Thoracic aorta (tissue), 2 donors: ENCODE results near the gene UVSSA. TPM values are rescaled to one million over a fixed set of nuclear protein-coding genes. Genes with fewer than 3 reads are reported as not detected.

Experiments
- ATAC-seq: fragments of 150-250 bp; one replicate; pipeline ENCODE4 v1.8.0; 2017; ENCODE audit warnings: low read depth; ENCODE audit not compliant: insufficient number of reproducible peaks, low FRiP score
- DNase-seq: peaks from one replicate; pipeline ENCODE4 v3.0.0-alpha.2; 2020; ENCODE audit warnings: low spot score
- H3K27ac ChIP-seq, 2 donors: fragments of 200-600 bp; sonication (generic); 1 replicate in 1 of 2; 2 replicates in 1 of 2; pipeline ENCODE4 v1.5.1; 2016; ENCODE audit warnings: mild to moderate bottlenecking in 2 of 2, moderate library complexity in 2 of 2
- H3K27me3 ChIP-seq: fragments of 200-600 bp; sonication (generic); replicated peaks from 2 replicates; pipeline ENCODE4 v1.6.0; 2016; ENCODE audit warnings: mild to moderate bottlenecking; ENCODE audit not compliant: insufficient read depth
- H3K36me3 ChIP-seq: fragments of 200-600 bp; sonication (generic); one replicate; pipeline ENCODE4 v1.5.1; 2016
- H3K4me1 ChIP-seq, 2 donors: fragments of 200-600 bp; sonication (generic); 1 replicate in 1 of 2; 2 replicates in 1 of 2; pipeline versions ENCODE4 v1.5.1 to v1.6.0; 2016; ENCODE audit warnings: low read depth in 2 of 2, mild to moderate bottlenecking in 1 of 2; ENCODE audit not compliant: control insufficient read depth in 1 of 2
- H3K4me3 ChIP-seq: fragments of 200-600 bp; sonication (generic); 2 replicates; pipeline ENCODE4 v1.5.1; 2016; ENCODE audit warnings: mild to moderate bottlenecking
- H3K9me3 ChIP-seq: fragments of 200-600 bp; sonication (generic); 2 replicates; pipeline ENCODE4 v1.5.1; 2016
- total RNA-seq, 2 donors: library from RNA; depleted of rRNA; stranded (reverse); fragments of >200 nt; gene quantifications; one replicate each; pipeline versions ENCODE4 v1.1.0 to v1.2.3, GENCODE V29; 2016
- TF ChIP-seq, protein P1 (sequence below): fragments of 200-600 bp; sonication (generic); IDR thresholded peaks from one replicate; pipeline ENCODE4 v1.5.1; 2019; ENCODE audit warnings: antibody characterized with exemption

Gene UVSSA
- total RNA-seq, 2 donors from 2014 or later = 23.3 to 29.0 TPM

GRCh38 chr4:1409491-1410425 is 62.8 kb downstream of the UVSSA start:
- H3K4me1 ChIP-seq = peaks cover 0 to 23% of the 10 kb centered on the region in 2 donors
- TF ChIP-seq, protein P1, sequence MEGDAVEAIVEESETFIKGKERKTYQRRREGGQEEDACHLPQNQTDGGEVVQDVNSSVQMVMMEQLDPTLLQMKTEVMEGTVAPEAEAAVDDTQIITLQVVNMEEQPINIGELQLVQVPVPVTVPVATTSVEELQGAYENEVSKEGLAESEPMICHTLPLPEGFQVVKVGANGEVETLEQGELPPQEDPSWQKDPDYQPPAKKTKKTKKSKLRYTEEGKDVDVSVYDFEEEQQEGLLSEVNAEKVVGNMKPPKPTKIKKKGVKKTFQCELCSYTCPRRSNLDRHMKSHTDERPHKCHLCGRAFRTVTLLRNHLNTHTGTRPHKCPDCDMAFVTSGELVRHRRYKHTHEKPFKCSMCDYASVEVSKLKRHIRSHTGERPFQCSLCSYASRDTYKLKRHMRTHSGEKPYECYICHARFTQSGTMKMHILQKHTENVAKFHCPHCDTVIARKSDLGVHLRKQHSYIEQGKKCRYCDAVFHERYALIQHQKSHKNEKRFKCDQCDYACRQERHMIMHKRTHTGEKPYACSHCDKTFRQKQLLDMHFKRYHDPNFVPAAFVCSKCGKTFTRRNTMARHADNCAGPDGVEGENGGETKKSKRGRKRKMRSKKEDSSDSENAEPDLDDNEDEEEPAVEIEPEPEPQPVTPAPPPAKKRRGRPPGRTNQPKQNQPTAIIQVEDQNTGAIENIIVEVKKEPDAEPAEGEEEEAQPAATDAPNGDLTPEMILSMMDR = no peak
- ATAC-seq (no peak), DNase-seq (no peak)
- no peak overlapping the region for H3K4me3 ChIP-seq
- H3K27me3 ChIP-seq = peaks cover 10% of the 10 kb centered on the region
- H3K36me3 ChIP-seq = no peaks in the 10 kb centered on the region
- H3K9me3 ChIP-seq = no peaks in the 10 kb centered on the region
- H3K27ac ChIP-seq = no peak overlapping the region

DNA sequence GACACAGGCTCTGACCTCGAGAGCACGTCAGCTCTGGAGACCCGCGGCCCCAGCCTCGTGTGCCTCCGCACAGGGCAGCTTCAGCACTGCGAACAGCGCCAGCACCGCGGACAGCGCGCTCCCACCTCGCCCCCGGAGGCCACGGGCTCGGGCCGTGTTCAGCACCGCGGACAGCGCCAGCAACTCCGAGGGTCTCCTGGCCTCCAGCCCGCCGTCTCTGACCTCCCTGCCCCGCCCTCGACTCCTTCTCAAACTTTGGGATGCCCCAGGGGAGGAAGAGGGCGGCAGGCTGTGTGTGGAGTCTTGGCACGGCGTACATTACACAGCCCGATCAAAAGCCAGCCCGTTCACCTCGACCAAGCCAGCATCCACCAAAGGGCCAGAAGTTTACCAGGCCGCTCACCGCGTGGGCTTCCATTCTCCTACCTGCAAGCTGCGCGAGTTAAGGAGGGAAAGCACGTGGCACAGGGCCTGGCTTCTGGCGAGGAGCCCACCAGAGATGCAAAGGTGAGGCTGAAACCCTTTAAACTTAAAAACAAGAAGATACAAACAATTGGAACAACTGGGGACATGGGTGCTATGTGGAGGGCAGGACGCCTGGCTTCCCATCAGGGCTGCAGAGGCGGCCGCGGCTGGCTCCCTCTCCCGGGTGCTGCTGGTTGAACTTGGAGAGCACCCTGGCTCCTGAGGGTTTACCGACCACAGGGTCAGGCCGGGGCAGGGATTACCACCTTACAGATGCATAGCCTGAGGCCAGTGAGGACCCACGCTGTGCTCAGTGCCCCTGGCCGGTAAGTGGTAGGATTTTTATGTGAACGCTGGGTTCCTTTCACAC is 63.7 kb downstream of the UVSSA start:
- ATAC-seq (no peak), DNase-seq (no peak)
- Histone ChIP-seq H3K9me3 (no peaks in the 10 kb centered on the region), H3K27ac (no peak overlapping the region), H3K36me3 (no peaks in the 10 kb centered on the region), H3K4me1 (peaks cover 0 to 13% of the 10 kb centered on the region in 2 donors), H3K27me3 (peaks cover 7% of the 10 kb centered on the region), H3K4me3 (no peak overlapping the region)
- TF ChIP-seq, protein P1 = no peak

DNA sequence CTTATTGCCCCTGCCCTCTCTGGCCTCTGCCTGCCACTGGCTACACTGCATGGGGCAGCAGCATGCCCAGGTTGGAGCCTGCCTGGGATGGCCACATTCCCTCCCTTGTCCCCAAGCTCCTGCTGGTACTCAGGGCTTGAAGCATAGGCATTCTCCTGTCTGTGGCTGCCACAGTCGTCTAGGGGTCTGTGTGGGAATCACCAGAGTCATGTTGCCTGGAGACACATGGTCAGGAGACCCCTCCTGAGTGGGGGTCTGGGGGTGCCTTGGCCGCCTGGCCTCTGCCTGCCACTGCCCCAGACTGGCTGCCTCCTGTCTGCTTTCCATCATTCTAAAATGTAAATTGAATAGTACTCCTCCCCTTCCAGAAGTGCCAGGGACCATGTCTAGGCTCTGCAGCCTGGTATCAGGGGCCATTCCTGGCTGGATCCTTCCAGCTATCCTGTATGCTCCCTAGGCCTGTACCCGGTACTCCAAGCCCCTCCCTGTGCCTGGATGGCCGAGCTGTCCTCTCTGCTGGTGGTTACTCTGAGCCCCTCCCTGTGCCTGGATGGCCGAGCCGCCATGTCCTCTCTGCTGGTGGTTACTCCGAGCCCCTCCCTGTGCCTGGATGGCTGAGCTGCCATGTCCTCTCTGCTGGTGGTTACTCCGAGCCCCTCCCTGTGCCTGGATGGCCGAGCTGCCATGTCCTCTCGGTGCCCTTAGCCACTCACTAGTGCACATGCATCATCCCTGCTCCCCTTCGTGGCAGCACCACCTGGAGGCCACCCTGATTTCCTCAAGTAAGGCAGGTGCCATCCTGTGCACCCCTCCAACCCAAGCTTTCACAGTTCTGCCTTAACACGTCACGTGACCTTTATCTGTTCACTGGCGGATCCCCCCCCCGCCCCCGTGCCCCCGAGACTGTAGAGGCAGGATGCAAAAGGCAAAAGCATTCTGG is 64.7 kb downstream of the UVSSA start:
- Histone ChIP-seq H3K9me3 (no peaks in the 10 kb centered on the region), H3K4me3 (no peak overlapping the region), H3K36me3 (no peaks in the 10 kb centered on the region), H3K4me1 (peaks cover 0 to 8% of the 10 kb centered on the region in 2 donors), H3K27me3 (peaks cover 6% of the 10 kb centered on the region), H3K27ac (no peak overlapping the region)
- no peak for ATAC-seq
- no peak for DNase-seq
- TF ChIP-seq, protein P1 = no peak

- TF ChIP-seq, protein P1 = no peak
- peaks cover 6% of the 10 kb centered on the region for H3K27me3 ChIP-seq
- no peak overlapping the region for H3K27ac ChIP-seq
- ATAC-seq = no peak
- no peak overlapping the region for H3K4me3 ChIP-seq
- no peaks in the 10 kb centered on the region for H3K9me3 ChIP-seq
- no peak for DNase-seq
- H3K4me1 ChIP-seq = peaks cover 0 to 2% of the 10 kb centered on the region in 2 donors
- no peaks in the 10 kb centered on the region for H3K36me3 ChIP-seq
These were observed 65.6 kb downstream of the UVSSA start for GRCh38 chr4:1412376-1413203.
